Fibroblast of pulmonary artery (primary cell): ENCODE measurements around the gene PCNX1.
A peak's percentile ranks its signal among the peaks of the same experiment; 100 is the strongest.

ENCODE experiments used
- DNase-seq: peaks from one replicate; pipeline ENCODE4 v3.0.0-alpha.2; 2010; ENCODE audit warnings: low read depth
- H3K4me3 ChIP-seq: replicated peaks from 2 replicates; pipeline ENCODE4 v1.5.1; 2011; ENCODE audit warnings: low read depth, mild to moderate bottlenecking, control low read depth, low read length, moderate library complexity
- CTCF ChIP-seq: IDR thresholded peaks from 2 replicates; pipeline ENCODE4 v1.5.1; 2011; ENCODE audit warnings: mild to moderate bottlenecking, control low read depth, low read length, inconsistent platforms; ENCODE audit errors: missing control alignments

PCNX1 gene

GRCh38 chr14:70890826-70891659 is 16.2 kb upstream of the PCNX1 start:
- no peak for TF ChIP-seq CTCF
- H3K4me3 ChIP-seq: no peak overlapping the region
- DNase-seq: no peak

- H3K4me3 ChIP-seq: no peak overlapping the region
- peak; percentile 39 for DNase-seq
- TF ChIP-seq CTCF: no peak
Measured at GRCh38 chr14:70891737-70892136, 15.5 kb upstream of the PCNX1 start.

DNA sequence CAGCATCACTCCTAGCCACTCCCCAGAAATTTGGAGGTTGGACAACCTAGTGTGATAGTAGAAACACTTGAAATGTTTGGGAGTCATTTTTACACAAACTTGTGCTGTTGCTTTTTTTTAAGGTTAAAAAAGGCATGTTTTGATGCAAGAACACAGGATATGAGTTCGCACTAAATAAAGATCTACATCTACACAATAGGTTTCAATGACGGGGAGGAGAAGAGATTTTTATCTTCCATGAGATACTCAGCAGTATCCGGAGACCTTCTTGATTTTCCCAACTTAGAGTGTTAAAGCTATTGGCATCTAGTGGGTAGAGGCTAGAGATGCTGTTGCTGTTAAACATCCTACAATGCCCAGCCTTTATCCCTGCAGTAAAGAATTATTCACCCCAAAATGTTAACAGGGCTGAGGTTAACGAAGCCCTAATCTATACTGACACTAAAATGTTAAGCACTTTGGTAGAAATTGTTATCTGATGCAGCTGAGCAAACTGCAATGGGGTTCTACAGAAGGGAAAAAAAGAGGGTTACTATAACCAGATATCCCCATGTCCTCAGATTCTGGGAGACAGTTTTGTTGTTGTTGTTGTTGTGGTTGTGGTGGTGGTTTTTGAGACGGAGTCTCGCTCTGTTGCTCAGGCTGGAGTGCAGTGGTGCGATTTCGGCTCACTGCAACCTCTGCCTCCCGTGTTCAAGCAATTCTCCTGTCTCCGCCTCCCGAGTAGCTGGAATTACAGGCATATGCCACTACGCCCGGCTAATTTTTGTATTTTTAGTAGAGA is 14.0 kb upstream of the PCNX1 start:
- TF ChIP-seq CTCF: no peak
- H3K4me3 ChIP-seq: no peak overlapping the region
- DNase-seq: no peak

GRCh38 chr14:70893858-70894291 is 13.4 kb upstream of the PCNX1 start:
- TF ChIP-seq CTCF: no peak
- DNase-seq: no peak
- no peak overlapping the region for H3K4me3 ChIP-seq

DNA sequence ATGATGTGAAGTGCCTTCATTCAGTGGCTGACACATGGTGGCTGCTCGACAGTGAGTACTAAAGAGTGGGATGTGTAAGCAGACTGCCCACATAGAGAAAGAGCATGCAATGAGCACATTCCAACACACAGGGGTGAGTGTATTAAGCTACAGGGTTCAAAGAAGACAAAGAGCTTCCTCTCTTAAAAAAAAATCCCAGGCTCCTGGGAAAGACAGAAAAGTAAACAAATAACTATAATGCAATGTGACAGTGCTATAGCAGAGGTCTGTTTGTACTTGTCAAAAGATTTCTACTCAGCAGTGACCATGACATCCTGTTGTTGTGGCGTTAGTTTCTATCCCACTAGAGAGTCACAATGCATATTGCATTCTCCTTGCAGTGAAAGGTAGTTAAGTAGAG is 12.4 kb upstream of the PCNX1 start:
- no peak for TF ChIP-seq CTCF

GRCh38 chr14:70896317-70896716 is 10.9 kb upstream of the PCNX1 start:
- TF ChIP-seq CTCF: no peak
- no peak overlapping the region for H3K4me3 ChIP-seq
- no peak for DNase-seq

More for the DNA sequence above, 12.4 kb upstream of the PCNX1 start:
- DNase-seq: no peak
- no peak overlapping the region for H3K4me3 ChIP-seq

GRCh38 chr14:70896981-70897380 is 10.3 kb upstream of the PCNX1 start:
- H3K4me3 ChIP-seq: no peak overlapping the region
- TF ChIP-seq CTCF: no peak
- no peak for DNase-seq
